GM12875 (cell line): Measurements from ENCODE around the gene GOLGA6L10.
"Not testable (repeated sequence)": the region's sequence is repeated elsewhere in the genome, so short reads cannot be mapped to it uniquely, and the experiment has no call there.

ENCODE experiments used
- H3K4me3 ChIP-seq: one replicate; pipeline ENCODE4 v1.5.1; 2011; ENCODE audit warnings: low read depth, low read length, control low read depth
- TF ChIP-seq, protein P1 (sequence below): IDR thresholded peaks from 2 replicates; pipeline ENCODE4 v1.5.1; 2011; ENCODE audit warnings: low read depth, mild to moderate bottlenecking, control low read depth, inconsistent platforms, low read length, moderate library complexity, borderline replicate concordance; ENCODE audit not compliant: insufficient read depth

Gene GOLGA6L10

DNA sequence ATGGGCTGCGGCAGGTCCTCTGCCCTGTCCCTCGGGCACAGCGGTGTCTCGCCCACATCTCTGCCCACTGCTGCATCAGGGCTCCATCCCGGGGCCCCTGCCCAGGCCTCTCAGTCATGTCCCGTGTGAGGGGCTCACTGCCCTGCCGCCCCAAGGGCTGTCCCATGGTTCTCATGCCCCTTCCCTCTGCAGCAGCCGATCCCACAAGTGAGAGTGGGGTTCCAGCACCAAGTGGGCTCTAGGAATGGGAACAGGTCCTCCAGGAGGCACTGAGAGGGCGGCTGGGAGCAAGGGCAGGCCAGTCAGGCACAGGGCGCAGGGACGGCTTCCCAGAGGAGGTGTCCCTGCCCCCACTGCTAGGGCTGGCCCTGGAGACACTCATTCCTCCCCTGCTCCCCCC lies 18.4 kb downstream of the GOLGA6L10 start:
- not testable (repeated sequence) for H3K4me3 ChIP-seq

GRCh38 chr15:82329039-82329438 lies 20.2 kb downstream of the GOLGA6L10 start:
- not testable (repeated sequence) for H3K4me3 ChIP-seq

DNA sequence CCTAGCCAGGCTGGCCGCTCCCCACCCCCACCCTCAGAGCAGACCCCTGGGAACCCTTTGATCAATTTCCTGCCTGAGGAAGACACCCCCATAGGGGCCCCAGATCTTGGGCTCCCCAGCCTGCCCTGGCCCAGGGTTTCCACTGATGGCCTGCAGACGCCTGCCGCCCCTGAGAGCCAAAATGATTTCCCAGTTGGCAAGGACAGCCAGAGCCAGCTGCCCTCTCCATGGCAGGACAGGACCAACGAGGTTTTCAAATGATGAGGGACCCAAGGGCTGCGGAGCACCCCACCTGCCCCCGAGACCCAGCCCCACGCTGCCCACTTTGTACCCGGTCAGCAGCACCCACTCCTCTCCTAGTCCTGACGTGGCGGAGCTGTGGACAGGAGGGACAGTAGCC lies 21.9 kb downstream of the GOLGA6L10 start:
- not testable (repeated sequence) for H3K4me3 ChIP-seq

- not testable (repeated sequence) for H3K4me3 ChIP-seq
These were observed 22.4 kb downstream of the GOLGA6L10 start for GRCh38 chr15:82326896-82327295.

GRCh38 chr15:82325646-82326045 lies 23.6 kb downstream of the GOLGA6L10 start:
- H3K4me3 ChIP-seq = not testable (repeated sequence)

DNA sequence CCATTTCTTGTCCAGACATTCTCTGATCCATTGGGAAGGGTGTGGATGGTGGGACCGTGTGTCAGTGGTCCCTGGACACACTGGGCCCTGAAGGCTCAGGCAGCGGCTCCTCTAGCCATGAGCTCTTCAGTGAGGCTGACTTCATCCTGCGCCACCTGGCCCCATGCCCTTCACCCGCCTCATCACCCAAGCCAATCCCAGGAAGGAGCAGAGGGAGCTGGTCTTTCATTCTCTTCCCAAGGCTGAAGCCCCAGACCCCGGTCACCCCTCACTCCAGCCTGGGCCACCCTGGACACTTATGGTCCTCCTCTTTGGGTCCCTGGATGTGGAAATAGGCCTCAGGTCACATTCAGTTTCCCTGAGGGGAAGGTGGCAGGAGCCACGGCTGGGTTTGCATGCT lies 24.4 kb downstream of the GOLGA6L10 start:
- not testable (repeated sequence) for H3K4me3 ChIP-seq

- H3K4me3 ChIP-seq = not testable (repeated sequence)
These were observed 26.8 kb downstream of the GOLGA6L10 start for GRCh38 chr15:82322488-82322887.

- H3K4me3 ChIP-seq = not testable (repeated sequence)
These were observed 28.4 kb downstream of the GOLGA6L10 start for GRCh38 chr15:82320861-82321260.

- not testable (repeated sequence) for H3K4me3 ChIP-seq
These were observed 29.6 kb downstream of the GOLGA6L10 start for GRCh38 chr15:82319522-82320278.

GRCh38 chr15:82318281-82318680 lies 31.0 kb downstream of the GOLGA6L10 start:
- not testable (repeated sequence) for H3K4me3 ChIP-seq

DNA sequence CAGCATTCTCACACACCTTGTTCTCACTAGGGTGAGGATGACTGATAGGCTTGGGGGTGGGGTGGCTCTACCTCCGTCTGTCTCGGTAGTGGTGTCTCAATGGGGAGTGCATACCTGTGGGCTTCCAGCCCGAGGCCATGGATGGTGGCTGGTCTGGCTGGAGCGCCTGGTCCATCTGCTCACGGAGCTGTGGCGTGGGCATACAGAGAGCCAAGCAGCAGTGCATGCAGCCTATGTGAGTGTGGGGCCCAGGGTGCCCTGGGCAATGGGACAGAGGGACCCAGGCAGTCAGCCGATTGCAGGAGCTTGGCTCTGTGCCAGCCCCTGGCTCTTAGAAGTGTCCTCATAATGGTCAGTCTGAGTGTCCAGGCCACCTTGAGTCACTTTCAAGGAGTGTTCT lies 31.8 kb downstream of the GOLGA6L10 start:
- H3K4me3 ChIP-seq = not testable (repeated sequence)

DNA sequence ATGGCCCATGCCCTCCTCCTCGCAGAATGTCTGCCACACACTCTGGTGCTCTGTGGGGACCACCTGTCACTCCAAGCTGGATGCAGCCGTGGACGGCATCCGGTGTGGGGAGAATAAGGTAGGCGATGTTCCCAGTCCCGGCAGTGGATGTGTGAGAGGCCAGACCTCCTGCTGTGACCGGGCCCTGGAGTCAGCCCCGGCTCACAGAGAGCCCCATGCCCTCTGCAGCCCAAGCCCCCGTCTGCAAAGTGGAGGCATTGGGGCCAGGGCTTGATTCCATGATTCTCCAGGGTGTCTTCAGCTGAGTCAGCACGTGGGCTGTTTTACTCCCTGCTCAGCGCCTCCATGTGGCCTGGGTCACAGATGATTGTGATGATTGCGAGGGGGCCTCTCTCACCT lies 32.2 kb downstream of the GOLGA6L10 start:
- TF ChIP-seq, protein P1, sequence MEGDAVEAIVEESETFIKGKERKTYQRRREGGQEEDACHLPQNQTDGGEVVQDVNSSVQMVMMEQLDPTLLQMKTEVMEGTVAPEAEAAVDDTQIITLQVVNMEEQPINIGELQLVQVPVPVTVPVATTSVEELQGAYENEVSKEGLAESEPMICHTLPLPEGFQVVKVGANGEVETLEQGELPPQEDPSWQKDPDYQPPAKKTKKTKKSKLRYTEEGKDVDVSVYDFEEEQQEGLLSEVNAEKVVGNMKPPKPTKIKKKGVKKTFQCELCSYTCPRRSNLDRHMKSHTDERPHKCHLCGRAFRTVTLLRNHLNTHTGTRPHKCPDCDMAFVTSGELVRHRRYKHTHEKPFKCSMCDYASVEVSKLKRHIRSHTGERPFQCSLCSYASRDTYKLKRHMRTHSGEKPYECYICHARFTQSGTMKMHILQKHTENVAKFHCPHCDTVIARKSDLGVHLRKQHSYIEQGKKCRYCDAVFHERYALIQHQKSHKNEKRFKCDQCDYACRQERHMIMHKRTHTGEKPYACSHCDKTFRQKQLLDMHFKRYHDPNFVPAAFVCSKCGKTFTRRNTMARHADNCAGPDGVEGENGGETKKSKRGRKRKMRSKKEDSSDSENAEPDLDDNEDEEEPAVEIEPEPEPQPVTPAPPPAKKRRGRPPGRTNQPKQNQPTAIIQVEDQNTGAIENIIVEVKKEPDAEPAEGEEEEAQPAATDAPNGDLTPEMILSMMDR = no peak
- H3K4me3 ChIP-seq = no peak overlapping the region

GRCh38 chr15:82316247-82317090 lies 32.8 kb downstream of the GOLGA6L10 start:
- not testable (repeated sequence) for H3K4me3 ChIP-seq

DNA sequence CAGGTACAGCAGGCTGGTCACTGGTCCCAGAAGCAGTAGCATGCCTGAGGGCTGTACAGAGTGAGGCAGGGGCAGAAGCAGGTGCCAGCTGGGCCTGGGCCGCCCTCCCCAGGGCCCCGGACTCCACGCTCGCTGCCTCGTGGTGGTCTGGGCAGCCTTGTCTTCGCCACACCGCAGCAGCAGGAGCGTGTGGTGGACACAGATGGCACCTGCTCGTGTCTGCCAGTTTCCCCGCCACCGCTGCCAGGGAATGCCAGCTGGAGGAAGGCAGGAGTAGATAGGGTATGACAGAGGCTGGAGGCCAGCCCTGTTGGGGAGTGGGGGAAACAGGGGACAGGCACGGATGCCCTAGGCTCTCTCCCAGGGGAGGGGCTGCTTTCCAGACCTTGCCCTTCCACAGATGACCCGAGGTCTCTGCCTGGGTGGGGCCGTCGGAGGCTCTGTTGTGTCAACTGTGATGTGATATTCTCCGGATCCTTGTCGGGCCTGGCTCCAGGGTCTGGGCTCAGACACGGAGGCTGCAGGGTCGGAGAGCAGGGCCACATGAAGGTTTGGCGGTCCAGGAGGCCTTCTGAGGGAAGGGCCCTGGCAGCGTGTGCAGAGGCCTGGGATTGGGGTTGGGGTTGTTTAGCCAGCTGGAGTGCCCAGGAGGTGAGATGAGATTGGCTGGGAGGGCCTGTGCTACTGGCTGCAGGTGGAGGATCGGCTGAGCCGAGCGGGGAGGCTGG lies 33.6 kb downstream of the GOLGA6L10 start:
- no peak overlapping the region for H3K4me3 ChIP-seq
- TF ChIP-seq, protein P1 = no peak
